B cell (primary cell): ENCODE measurements around the gene OXA1L. TPM values are rescaled to one million over a fixed set of nuclear protein-coding genes. Genes with fewer than 3 reads are reported as not detected.

ENCODE experiments used
- ATAC-seq: fragments of 200-7000 bp; cut with Tn5 transposase; one replicate; pipeline ENCODE4 v1.10.0; 2021; ENCODE audit warnings: low read depth, mild to moderate bottlenecking, moderate number of reproducible peaks, moderate library complexity
- CTCF ChIA-PET: fragments of 350-600 bp; sonication (Branson Sonifier 250); formaldehyde crosslinking; loops from one replicate; lab custom pipeline; 2021; ENCODE audit warnings: antibody characterized with exemption, inconsistent platforms; lab: Charles Lee
- POLR2A ChIA-PET: fragments of 350-600 bp; sonication (Branson Sonifier 250); formaldehyde crosslinking; loops from one replicate; lab custom pipeline; 2021; ENCODE audit warnings: antibody characterized with exemption; lab: Charles Lee
- DNase-seq: peaks from one replicate; pipeline ENCODE4 v3.0.0; 2013
- H2AFZ ChIP-seq: 2 replicates; pipeline ENCODE4 v1.6.1; 2012; ENCODE audit warnings: mild to moderate bottlenecking, low read depth, low read length; ENCODE audit not compliant: insufficient read depth, poor library complexity, severe bottlenecking
- H3K27ac ChIP-seq, 2 donors: 1 replicate in 1 of 2; 2 replicates in 1 of 2; pipeline ENCODE4 v1.5.1; 2012 to 2013; ENCODE audit warnings: low read length in 2 of 2, mild to moderate bottlenecking in 2 of 2, moderate library complexity in 1 of 2
- H3K27me3 ChIP-seq, 4 experiments: fragments of 200-600 bp in 1 of 4; sonication (generic) in 1 of 4; replicated peaks in 1 of 4; 1 replicate in 2 of 4; 2 replicates in 2 of 4; pipeline versions ENCODE4 v1.6.1 to v1.7.0; 2013 to 2016; ENCODE audit warnings: low read length in 3 of 4, mild to moderate bottlenecking in 2 of 4, mixed read lengths in 1 of 4, moderate library complexity in 1 of 4; ENCODE audit not compliant: insufficient read depth in 4 of 4, control insufficient read depth in 3 of 4; ENCODE audit errors: control extremely low read depth in 1 of 4
- H3K36me3 ChIP-seq, 2 experiments: replicated peaks in 1 of 2; 1 replicate in 1 of 2; 2 replicates in 1 of 2; pipeline versions ENCODE4 v1.6.1 to v1.7.1; 2013; ENCODE audit warnings: low read length in 1 of 2; ENCODE audit not compliant: insufficient read depth in 2 of 2, control insufficient read depth in 1 of 2; ENCODE audit errors: control extremely low read depth in 1 of 2, extremely low read depth in 1 of 2
- H3K4me1 ChIP-seq, 2 donors: fragments of 200-600 bp in 1 of 2; sonication (generic) in 1 of 2; 1 replicate in 1 of 2; 2 replicates in 1 of 2; pipeline versions ENCODE4 v1.5.1 to v1.6.1; 2013 to 2017; ENCODE audit warnings: low read length in 2 of 2; ENCODE audit not compliant: control insufficient read depth in 2 of 2, insufficient read depth in 2 of 2
- H3K4me2 ChIP-seq: replicated peaks from 2 replicates; pipeline ENCODE3; 2012; ENCODE audit warnings: mild to moderate bottlenecking, low read depth, low read length; ENCODE audit not compliant: poor library complexity, severe bottlenecking
- H3K4me3 ChIP-seq, 5 experiments: fragments of 200-600 bp in 1 of 5; sonication (generic) in 1 of 5; 1 replicate in 3 of 5; 2 replicates in 2 of 5; pipeline versions ENCODE4 v1.5.1 to v1.7.0; 2011 to 2016; ENCODE audit warnings: low read length in 4 of 5, mild to moderate bottlenecking in 4 of 5, low read depth in 2 of 5, control low read depth in 1 of 5, moderate library complexity in 1 of 5; ENCODE audit not compliant: insufficient read depth in 1 of 5; ENCODE audit errors: control extremely low read depth in 1 of 5, extremely low read depth in 1 of 5
- H3K79me2 ChIP-seq: fragments of 200-600 bp; sonication (generic); one replicate; pipeline ENCODE4 v1.6.0; 2016; ENCODE audit warnings: low read length; ENCODE audit not compliant: control insufficient read depth, insufficient read depth
- H3K9ac ChIP-seq: fragments of 200-600 bp; sonication (generic); 2 replicates; pipeline ENCODE4 v1.6.1; 2017; ENCODE audit warnings: mild to moderate bottlenecking, low read length, moderate library complexity
- H3K9me3 ChIP-seq, 3 donors: one replicate each; pipeline versions ENCODE4 v1.6.1 to v1.7.1; 2013; ENCODE audit warnings: low read length in 2 of 3; ENCODE audit not compliant: control insufficient read depth in 2 of 3, insufficient read depth in 1 of 3; ENCODE audit errors: control extremely low read depth in 1 of 3
- H4K20me1 ChIP-seq: 2 replicates; pipeline ENCODE4 v1.6.0; 2012; ENCODE audit warnings: mild to moderate bottlenecking, low read length; ENCODE audit not compliant: insufficient read depth, control insufficient read depth, poor library complexity, severe bottlenecking
- H3K27ac Mint-ChIP-seq: one replicate; pipeline ENCODE4 v1.8.0; 2021; ENCODE audit warnings: mixed read lengths
- H3K27me3 Mint-ChIP-seq: one replicate; pipeline ENCODE4 v1.8.0; 2021; ENCODE audit warnings: mixed read lengths
- H3K4me1 Mint-ChIP-seq: one replicate; pipeline ENCODE4 v1.8.0; 2021; ENCODE audit warnings: mixed read lengths
- H3K4me3 Mint-ChIP-seq: one replicate; pipeline ENCODE4 v1.8.0; 2021; ENCODE audit warnings: mixed read lengths
- H3K9me3 Mint-ChIP-seq: one replicate; pipeline ENCODE4 v1.8.0; 2022; ENCODE audit warnings: mixed read lengths; ENCODE audit not compliant: insufficient read depth
- EZH2 ChIP-seq: IDR thresholded peaks from 2 replicates; pipeline ENCODE4 v1.6.1; 2012; ENCODE audit warnings: borderline replicate concordance, low read depth, mild to moderate bottlenecking, moderate library complexity, low read length; ENCODE audit not compliant: insufficient read depth, poor library complexity, severe bottlenecking
- WGBS: methylation state at CpG from one replicate; pipeline ENCODE4 v1.1.5; 2013; ENCODE audit warnings: missing lambda C conversion rate; ENCODE audit not compliant: insufficient coverage; 5-methylcytosine and 5-hydroxymethylcytosine counted together
- intact Hi-C: fragments of 100-400 bp; cut with micrococcal nuclease; formaldehyde crosslinking; loops from one replicate; pipeline ENCODE4 v1.10.0; 2022
- polyA plus RNA-seq: library from polyadenylated mRNA; depleted of rRNA; stranded (reverse); fragments of >200 nt; gene quantifications from 2 replicates; pipeline ENCODE4 v1.2.3, GENCODE V29; 2012
- total RNA-seq, 2 donors: library from RNA; stranded (reverse); fragments of 120-200 nt in 1 of 2; gene quantifications; 1 replicate in 1 of 2; 2 replicates in 1 of 2; pipeline versions ENCODE4 v1.2.3 to v1.2.4, GENCODE V29; 2013 to 2022
- TF ChIP-seq, protein P1 (sequence below): fragments of 200-600 bp; IDR thresholded peaks from one replicate; pipeline ENCODE4 v1.8.0; 2022; ENCODE audit warnings: antibody characterized with exemption, mild to moderate bottlenecking

The OXA1L gene
- total and polyA plus RNA-seq, 2 donors (not counting 1 experiment from before 2014, with no cell fraction given): 147 to 201 TPM

GRCh38 chr14:22772725-22773124 lies 6.2 kb downstream of the OXA1L start:
- Histone ChIP-seq H3K4me2 (no peak overlapping the region), H4K20me1 (no peaks in the 10 kb centered on the region), H3K36me3 (peaks cover 5 to 63% of the 10 kb centered on the region in 2 experiments), H3K79me2 (peaks cover 17% of the 10 kb centered on the region), H3K9me3 (no peaks in the 10 kb centered on the region), H2AFZ (no peak overlapping the region), H3K9ac (no peak overlapping the region), H3K4me1 (peaks cover 6 to 9% of the 10 kb centered on the region in 2 donors), H3K27ac (no peak overlapping the region), H3K27me3 (no peaks in the 10 kb centered on the region), H3K4me3 (no peak overlapping the region)
- H3K27ac Mint-ChIP-seq: no peak overlapping the region
- ATAC-seq (no peak), DNase-seq (no peak)
- TF ChIP-seq, protein P1, sequence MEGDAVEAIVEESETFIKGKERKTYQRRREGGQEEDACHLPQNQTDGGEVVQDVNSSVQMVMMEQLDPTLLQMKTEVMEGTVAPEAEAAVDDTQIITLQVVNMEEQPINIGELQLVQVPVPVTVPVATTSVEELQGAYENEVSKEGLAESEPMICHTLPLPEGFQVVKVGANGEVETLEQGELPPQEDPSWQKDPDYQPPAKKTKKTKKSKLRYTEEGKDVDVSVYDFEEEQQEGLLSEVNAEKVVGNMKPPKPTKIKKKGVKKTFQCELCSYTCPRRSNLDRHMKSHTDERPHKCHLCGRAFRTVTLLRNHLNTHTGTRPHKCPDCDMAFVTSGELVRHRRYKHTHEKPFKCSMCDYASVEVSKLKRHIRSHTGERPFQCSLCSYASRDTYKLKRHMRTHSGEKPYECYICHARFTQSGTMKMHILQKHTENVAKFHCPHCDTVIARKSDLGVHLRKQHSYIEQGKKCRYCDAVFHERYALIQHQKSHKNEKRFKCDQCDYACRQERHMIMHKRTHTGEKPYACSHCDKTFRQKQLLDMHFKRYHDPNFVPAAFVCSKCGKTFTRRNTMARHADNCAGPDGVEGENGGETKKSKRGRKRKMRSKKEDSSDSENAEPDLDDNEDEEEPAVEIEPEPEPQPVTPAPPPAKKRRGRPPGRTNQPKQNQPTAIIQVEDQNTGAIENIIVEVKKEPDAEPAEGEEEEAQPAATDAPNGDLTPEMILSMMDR: no peak
- no peak for TF ChIP-seq EZH2
- POLR2A ChIA-PET: interaction anchor here (0.6 kb wide), 1 partner anchor 19 kb away, joined by 3 read pairs; no protein-coding TSS in a partner anchor
- peaks cover 15% of the 10 kb centered on the region for H3K4me1 Mint-ChIP-seq
- no peaks in the 10 kb centered on the region for H3K9me3 Mint-ChIP-seq
- WGBS: 100% methylated on average over 1 of the region's 1 CpG
- intact Hi-C loops: no loop called here
- H3K27me3 Mint-ChIP-seq: no peaks in the 10 kb centered on the region
- CTCF ChIA-PET: interaction anchor here (0.9 to 6.9 kb wide), 2 partner anchors 80 to 100 kb away, joined by 3 to 73 read pairs; no protein-coding TSS in a partner anchor
- H3K4me3 Mint-ChIP-seq: no peak overlapping the region

DNA sequence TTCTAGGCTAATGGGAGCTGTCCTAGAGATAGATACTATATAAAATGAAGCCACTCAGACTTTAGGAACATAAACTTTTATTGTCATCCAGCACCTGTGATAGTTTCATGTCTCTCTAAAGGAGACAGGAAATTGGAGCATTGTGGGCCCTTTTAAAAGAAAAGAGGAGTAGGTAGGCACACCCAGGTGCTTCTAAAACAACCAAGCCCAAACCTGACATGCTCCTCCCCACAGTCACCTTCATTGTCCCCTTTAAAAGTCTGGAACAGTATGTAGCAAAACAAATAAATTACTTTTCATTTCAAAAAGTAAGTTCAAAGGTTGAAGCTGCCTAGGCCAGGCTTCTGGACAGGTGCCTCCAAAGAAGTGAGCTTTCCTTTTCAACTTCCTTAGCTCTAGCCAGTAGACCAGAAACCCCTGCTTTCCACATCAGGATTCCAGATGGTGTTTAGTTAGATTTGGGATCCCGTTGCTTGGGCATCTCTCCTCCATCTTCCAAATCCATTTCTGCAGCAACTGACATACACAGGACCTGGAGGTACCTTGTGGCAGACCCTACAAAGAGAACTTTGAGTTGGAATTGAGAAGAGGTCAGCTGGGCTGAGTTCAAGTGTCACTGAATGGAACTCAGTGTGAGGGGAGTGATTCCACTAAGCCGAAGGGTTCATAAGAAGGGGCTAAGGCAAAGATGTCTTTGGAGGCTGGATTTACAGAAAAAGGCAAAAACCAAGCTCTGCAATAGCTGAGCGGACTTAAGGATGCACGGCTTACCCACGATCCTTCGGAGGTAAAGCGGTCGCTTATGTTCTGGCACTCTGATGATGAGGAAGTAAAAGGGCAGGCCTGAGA lies 6.9 kb downstream of the OXA1L start:
- TF ChIP-seq, protein P1: no peak
- no peak for TF ChIP-seq EZH2
- no peak overlapping the region for H2AFZ ChIP-seq
- H3K27ac Mint-ChIP-seq: peak overlapping the region; percentile 39
- WGBS: 100% methylated on average over 7 of the region's 8 CpGs
- no peak overlapping the region for H3K4me2 ChIP-seq
- ChIA-PET CTCF (interaction anchor here (0.6 to 6.9 kb wide), 7 partner anchors 17 to 203 kb away, joined by 3 to 73 read pairs (median 5); no protein-coding TSS in a partner anchor), POLR2A (no interaction called here)
- peaks cover 11% of the 10 kb centered on the region for H3K79me2 ChIP-seq
- no peak overlapping the region for H3K9ac ChIP-seq
- ATAC-seq (no peak), DNase-seq (no peak)
- H4K20me1 ChIP-seq: no peaks in the 10 kb centered on the region
- H3K27ac ChIP-seq: peak overlapping the region in 1 of 2 donors; percentile 26
- no peak overlapping the region for H3K4me3 Mint-ChIP-seq
- H3K27me3 Mint-ChIP-seq: no peaks in the 10 kb centered on the region
- H3K9me3 ChIP-seq: no peaks in the 10 kb centered on the region
- intact Hi-C loops: no loop called here
- no peaks in the 10 kb centered on the region for H3K9me3 Mint-ChIP-seq
- H3K27me3 ChIP-seq: no peaks in the 10 kb centered on the region
- peaks cover 4 to 63% of the 10 kb centered on the region in 2 experiments for H3K36me3 ChIP-seq
- peaks cover 0 to 2% of the 10 kb centered on the region in 2 donors for H3K4me1 ChIP-seq
- no peak overlapping the region for H3K4me3 ChIP-seq
- H3K4me1 Mint-ChIP-seq: peaks cover 12% of the 10 kb centered on the region
